ENCODE data around the gene TMOD1.

DNA sequence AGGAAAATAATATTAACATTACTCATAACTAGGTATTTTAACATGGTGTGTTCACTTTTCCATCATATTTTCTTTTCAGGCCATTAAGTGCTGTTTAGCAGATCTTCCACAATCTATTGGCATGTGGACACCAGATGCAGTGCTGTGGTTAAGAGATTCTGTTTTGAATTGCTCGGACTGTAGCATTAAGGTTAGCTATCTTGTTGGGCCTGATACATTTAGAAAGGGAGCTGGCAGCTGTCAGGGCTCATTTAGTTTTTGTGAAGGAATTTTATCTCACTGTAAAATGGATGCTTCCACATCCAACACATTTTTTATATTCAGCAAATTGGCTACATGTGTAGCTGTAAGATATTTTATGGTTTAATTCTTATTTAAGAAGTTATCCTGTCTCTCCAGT, 20.7 kb upstream of the TMOD1 start:
- TF ChIP-seq, protein P1, sequence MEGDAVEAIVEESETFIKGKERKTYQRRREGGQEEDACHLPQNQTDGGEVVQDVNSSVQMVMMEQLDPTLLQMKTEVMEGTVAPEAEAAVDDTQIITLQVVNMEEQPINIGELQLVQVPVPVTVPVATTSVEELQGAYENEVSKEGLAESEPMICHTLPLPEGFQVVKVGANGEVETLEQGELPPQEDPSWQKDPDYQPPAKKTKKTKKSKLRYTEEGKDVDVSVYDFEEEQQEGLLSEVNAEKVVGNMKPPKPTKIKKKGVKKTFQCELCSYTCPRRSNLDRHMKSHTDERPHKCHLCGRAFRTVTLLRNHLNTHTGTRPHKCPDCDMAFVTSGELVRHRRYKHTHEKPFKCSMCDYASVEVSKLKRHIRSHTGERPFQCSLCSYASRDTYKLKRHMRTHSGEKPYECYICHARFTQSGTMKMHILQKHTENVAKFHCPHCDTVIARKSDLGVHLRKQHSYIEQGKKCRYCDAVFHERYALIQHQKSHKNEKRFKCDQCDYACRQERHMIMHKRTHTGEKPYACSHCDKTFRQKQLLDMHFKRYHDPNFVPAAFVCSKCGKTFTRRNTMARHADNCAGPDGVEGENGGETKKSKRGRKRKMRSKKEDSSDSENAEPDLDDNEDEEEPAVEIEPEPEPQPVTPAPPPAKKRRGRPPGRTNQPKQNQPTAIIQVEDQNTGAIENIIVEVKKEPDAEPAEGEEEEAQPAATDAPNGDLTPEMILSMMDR (conservative IDR thresholded peaks at IDR 0.05 in 1 of 2, IDR thresholded peaks at IDR 0.05 in 1 of 2; ENCODE audit: low read depth in 1 of 2, low read length in 2 of 2): no peak
- TF ChIP-seq EZH2 (IDR thresholded peaks at IDR 0.05; ENCODE audit: low read length, missing control alignments): no peak

Measured in fibroblast of lung (primary cell).